ENCODE measurements around the gene CEL.
"Not testable (repeated sequence)": the region's sequence is repeated elsewhere in the genome, so short reads cannot be mapped to it uniquely, and the experiment has no call there.

Gene CEL

DNA sequence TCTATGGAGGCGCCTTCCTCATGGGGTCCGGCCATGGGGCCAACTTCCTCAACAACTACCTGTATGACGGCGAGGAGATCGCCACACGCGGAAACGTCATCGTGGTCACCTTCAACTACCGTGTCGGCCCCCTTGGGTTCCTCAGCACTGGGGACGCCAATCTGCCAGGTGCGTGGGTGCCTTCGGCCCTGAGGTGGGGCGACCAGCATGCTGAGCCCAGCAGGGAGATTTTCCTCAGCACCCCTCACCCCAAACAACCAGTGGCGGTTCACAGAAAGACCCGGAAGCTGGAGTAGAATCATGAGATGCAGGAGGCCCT lies 3.2 kb downstream of the CEL start:
- no peak for DNase-seq

GRCh38 chr9:133066181-133066983 lies 4.6 kb downstream of the CEL start:
- no peak for DNase-seq

- no peak for DNase-seq
Observed at GRCh38 chr9:133067006-133067405, 5.2 kb downstream of the CEL start.

GRCh38 chr9:133067813-133068212 lies 6.0 kb downstream of the CEL start:
- no peak for DNase-seq

GRCh38 chr9:133068431-133068830 lies 6.7 kb downstream of the CEL start:
- not testable (repeated sequence) for DNase-seq

GRCh38 chr9:133070500-133070961 lies 8.8 kb downstream of the CEL start:
- DNase-seq = not testable (repeated sequence)

GRCh38 chr9:133070985-133071384 lies 9.2 kb downstream of the CEL start:
- not testable (repeated sequence) for DNase-seq

GRCh38 chr9:133071484-133072150 lies 9.8 kb downstream of the CEL start:
- no peak for DNase-seq

- DNase-seq = not testable (repeated sequence)
Observed at GRCh38 chr9:133072210-133072609, 10.4 kb downstream of the CEL start.

DNA sequence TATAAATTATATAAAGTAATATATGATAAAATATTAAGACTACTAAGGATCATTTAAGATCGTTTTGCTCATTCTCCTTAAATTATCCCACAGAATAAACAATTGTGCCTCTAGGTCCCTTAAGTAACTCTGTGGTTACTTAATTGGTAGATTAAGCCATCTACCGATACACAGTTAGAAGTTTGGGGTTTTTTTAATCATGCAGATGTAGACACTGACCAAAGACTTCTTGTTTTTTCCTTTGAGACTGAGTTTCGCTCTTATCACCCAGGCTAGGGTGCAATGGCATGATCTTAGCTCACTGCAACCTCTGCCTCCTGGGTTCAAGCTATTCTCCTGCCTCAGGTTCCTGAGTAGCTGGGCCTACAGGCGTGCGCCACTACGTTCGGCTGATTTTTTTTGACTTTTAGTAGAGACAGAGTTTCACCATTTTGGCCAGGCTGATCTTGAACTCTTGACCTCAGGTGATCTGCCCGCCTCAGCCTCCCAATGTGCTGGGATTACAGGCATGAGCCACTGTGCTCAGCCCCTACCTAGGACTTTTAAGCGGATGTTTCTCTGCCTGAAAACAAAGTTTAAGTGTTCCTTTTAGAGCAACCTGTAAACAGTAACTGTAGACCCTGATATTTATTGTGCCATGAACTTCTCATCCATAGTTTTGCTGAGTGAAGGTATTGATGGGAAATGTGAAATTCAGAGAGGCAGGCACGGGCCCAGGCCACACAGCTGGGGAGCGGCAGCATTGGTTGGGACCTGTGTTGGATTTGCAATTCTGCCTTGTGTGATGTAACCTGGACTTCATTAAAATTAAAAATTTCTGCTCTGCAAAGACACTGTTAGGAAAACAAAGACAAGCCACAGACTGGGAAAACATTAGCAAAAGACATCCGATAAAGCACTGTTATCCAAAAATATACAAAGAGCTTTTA lies 11.6 kb downstream of the CEL start:
- DNase-seq = no peak

GRCh38 chr9:133074111-133074651 lies 12.4 kb downstream of the CEL start:
- peak; percentile 66 for DNase-seq

- peak; percentile 89 for DNase-seq
Observed at GRCh38 chr9:133075925-133076630, 14.3 kb downstream of the CEL start.

DNA sequence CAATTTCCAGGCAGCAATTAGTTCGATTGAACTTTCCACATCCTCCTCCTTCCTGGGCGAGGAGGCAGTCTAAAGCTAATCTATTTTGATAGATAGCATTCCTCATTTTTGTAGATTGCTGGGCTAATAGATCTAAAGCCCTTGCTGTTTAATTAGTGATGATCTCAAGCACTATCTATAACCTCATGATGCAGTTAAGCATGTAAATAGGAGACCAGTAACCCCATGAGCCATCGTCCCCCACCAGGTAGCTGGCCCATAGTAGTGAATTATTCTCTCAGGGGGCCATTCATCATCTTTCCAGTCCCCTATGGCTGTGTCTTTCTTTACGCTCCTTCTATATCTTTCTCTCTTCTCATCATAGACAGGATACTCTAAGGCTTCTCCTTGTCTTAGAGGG lies 14.9 kb downstream of the CEL start:
- no peak for DNase-seq

DNA sequence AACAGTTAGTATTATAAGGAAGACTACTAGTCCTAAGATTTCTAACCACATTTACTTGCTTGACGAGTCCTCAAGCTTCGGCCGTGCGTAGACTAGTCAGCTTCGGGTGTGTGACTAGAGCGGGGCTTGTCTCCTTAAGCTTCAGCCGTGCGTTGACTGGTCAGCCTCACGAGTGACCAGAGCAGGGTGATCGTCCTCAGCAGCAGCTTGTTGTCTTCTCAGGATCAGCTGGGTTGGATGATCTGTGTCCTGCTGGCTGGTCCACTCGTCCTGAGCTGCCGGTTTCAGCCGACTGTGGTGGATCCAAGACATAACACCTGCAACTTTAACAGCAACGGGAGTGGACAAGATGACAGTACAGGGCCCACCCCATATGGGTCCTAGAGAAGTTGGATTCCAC lies 16.7 kb downstream of the CEL start:
- no peak for DNase-seq

DNA sequence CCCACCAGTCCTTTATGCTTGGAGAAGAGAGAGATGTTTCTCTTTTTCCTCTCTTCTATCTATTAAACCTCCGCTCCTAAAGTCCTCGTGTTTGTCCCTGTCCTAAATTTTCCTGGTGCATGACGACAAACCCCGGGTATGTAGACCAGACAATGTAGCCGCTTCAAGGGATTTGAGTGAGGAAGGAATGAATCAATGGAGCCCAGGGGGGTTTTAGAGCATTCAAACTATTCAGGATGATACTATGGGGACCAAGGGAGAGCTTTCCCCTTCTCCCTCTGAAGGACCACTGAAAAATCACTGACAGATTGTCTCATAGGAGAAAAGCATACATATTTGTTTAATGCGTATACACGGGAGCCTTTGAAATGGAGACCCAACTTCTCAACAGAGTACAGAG lies 18.4 kb downstream of the CEL start:
- peak; percentile 23 for DNase-seq

- not testable (repeated sequence) for DNase-seq
Observed at GRCh38 chr9:133080786-133081779, 19.3 kb downstream of the CEL start.

GRCh38 chr9:133081957-133082644 lies 20.3 kb downstream of the CEL start:
- DNase-seq = not testable (repeated sequence)

DNA sequence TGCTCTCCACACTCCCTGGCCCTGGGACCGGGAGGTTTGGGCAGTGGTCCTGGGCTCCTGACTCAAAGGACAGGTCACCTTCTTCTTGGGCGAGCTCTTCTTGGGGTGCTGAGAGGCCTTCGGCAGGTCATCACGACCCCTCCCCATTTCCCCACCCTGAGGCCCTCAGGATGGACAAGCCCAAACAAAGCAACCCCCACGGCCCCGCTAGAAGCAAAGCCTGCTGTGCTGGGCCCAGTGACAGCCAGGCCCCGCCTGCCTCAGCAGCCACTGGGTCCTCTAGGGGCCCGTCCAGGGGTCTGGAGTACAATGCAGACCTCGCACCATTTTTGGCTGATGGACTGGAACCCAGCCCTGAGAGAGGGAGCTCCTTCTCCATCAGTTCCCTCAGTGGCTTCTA lies 21.9 kb downstream of the CEL start:
- DNase-seq = not testable (repeated sequence)

DNA sequence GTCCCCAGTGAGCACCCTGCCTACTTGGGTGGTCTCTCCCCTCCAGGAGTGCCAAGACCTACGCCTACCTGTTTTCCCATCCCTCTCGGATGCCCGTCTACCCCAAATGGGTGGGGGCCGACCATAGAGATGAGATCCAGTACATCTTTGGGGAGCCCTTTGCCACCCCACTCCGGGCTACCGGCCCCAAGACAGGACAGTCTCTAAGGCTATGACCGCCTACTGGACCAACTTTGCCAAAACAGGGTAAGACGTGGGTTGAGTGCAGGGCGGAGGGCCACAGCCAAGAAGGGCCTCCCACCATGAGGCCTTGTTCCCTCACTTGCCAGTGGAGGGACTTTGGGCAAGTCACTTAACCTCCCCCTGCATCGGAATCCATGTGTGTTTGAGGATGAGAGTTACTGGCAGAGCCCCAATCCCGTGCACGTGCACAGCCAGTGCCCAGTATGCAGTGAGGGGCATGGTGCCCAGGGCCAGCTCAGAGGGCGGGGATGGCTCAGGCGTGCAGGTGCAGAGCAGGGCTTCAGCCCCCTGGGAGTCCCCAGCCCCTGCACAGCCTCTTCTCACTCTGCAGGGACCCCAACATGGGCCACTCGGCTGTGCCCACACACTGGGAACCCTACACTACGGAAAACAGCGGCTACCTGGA lies 24.6 kb downstream of the CEL start:
- not testable (repeated sequence) for DNase-seq

GRCh38 chr9:133086894-133087293 lies 25.1 kb downstream of the CEL start:
- DNase-seq = no peak
